GM12873 (cell line): ENCODE results near the gene B3GALT2.

Experiments
- CTCF ChIP-seq: IDR thresholded peaks from 2 replicates; pipeline ENCODE4 v1.5.1; 2012; ENCODE audit warnings: low read depth, mild to moderate bottlenecking, moderate library complexity, low read length, control low read depth; ENCODE audit not compliant: insufficient read depth; ENCODE audit errors: missing control alignments

Gene B3GALT2

DNA sequence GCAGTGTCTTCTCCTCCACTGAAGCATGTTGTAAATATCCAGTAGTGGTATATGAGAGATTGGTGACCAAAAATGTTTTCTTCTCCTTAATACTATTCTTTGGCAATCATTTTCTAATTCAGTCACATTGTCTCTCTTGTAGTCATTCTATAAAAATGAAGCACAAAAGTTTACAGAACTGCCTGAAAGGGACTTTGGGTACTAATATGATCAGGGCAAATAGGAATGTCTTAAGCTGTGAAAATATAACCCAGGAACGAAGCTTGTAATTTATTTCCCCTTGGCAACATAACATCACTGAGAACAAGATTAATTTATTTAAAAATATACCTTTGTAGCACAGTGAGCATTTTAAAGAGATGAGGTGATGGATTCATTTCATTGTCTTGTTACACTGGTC, 4.9 kb downstream of the B3GALT2 start:
- no peak for TF ChIP-seq CTCF

DNA sequence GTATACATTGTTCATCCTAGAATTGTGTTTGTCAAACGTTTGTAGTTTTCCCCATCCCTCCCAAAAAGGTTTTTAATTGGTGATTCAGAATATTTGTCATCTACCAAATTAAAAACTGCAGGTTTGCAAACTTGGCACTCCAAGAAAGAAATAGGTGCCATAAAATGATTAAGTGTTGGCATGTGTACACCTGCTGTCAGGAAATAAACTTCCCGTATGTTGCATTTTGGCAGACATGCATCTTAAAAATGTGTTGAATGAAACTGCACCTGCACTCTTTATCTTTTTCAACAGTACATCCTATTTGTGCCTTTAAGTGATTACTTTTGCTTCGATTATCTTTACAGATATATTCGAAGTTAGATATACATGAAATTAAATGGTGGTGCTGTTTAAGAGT, 7.3 kb downstream of the B3GALT2 start:
- no peak for TF ChIP-seq CTCF

- TF ChIP-seq CTCF: no peak
These were observed 9.6 kb downstream of the B3GALT2 start for GRCh38 chr1:193176788-193177187.

- no peak for TF ChIP-seq CTCF
These were observed 10.3 kb downstream of the B3GALT2 start for GRCh38 chr1:193176113-193176512.

DNA sequence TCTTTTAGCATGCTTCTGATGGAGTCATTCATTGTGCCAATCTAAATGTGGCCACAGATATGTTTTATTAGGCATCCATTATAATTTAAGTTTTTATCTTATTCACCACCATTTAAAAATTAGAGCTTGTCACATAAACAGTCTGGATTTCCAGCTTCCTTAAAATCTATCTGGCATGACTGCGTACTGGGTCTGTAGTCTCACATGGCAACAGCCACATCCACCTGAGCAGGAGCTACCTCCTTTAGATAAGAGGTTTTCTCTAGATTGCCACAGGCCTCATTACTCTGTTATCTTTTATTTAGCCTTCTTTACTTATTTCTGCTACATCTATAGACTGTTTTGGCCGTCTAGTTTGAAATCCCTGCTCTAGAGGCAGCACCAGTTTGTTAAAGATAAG, 29.1 kb downstream of the B3GALT2 start:
- TF ChIP-seq CTCF: no peak

DNA sequence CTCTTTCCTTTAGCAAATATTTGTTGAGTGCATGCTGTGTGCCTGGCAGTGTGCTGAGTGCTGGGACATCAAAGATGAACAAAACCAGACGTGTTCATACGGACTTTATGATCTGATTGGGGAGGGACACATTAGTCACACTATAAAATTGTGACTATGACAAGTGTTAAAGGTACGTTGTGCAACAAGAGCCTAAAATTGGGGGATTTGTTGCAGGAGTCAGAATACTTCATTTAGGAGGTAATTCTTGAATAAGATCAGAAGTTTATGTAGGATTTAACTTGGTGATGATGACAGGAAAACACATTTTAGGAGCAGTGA, 29.6 kb downstream of the B3GALT2 start:
- no peak for TF ChIP-seq CTCF

DNA sequence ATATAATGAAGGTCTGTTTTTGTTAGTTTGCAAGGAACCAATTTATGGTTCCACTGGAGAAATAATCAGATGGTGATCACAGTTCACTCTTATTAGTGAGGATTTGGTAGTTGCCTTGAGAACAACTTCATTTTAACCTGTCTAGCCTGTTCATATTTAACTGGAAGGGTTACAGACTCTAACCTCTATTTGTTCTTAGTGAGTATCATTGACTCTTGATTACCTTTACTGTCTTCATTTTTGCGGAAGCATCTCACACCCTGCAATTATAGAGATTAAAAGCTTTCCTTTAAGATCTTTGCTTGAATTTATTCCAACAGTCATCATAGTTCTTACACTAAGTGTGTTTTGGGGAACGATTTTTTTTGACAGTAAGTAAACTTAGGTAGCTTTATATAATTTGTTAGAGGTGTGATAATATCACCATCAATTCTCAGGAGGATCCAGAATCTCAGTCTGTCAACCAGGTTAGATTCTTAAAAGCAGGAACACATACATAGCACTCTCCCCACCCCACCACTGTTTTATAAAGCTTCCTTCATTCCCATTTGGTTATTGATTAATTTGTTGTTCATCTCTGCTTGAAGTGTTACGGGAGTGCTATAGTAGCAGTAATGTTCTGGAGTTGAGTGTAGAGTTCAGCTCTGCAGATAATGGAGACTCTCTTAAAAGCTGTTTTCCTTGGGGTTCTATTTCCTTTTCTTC, 30.1 kb downstream of the B3GALT2 start:
- TF ChIP-seq CTCF: no peak
